ENCODE results near the gene ZG16.
A peak's percentile ranks its signal among the peaks of the same experiment; 100 is the strongest.

- TF ChIP-seq CEBPB (IDR thresholded peaks at IDR 0.05) (no peak), REST (IDR thresholded peaks at IDR 0.05; ENCODE audit: low read depth) (no peak), MAX (IDR thresholded peaks at IDR 0.05) (no peak), TCF12 (IDR thresholded peaks at IDR 0.05; ENCODE audit: low read depth) (no peak), EGR1 (IDR thresholded peaks at IDR 0.05) (no peak), TEAD4 (IDR thresholded peaks at IDR 0.05) (0 out of 2 replicates have a peak, but pooled peaks have one; percentile 4), TAF1 (IDR thresholded peaks at IDR 0.05; ENCODE audit: low read depth) (no peak), ZBTB7A (IDR thresholded peaks at IDR 0.05; ENCODE audit: low read depth) (no peak; the same call in 1 of the 2 replicates), EP300 (IDR thresholded peaks at IDR 0.05; ENCODE audit: borderline replicate concordance) (no peak), YY1 (IDR thresholded peaks at IDR 0.05; ENCODE audit: low read depth) (no peak), USF1 (IDR thresholded peaks at IDR 0.05) (no peak), RAD21 (IDR thresholded peaks at IDR 0.05; ENCODE audit: low read depth) (no peak)
These were observed 26.6 kb downstream of the ZG16 start for GRCh38 chr16:29804455-29805231.
